HepG2 (cell line): ENCODE measurements around the gene ID3. TPM values are rescaled to one million over a fixed set of nuclear protein-coding genes. Genes with fewer than 3 reads are reported as not detected.
A peak's percentile ranks its signal among the peaks of the same experiment; 100 is the strongest.

Source experiments
- MEIS2 ChIP-seq: sonication (generic); formaldehyde crosslinking; IDR thresholded peaks from 2 replicates; pipeline ENCODE4 v1.9.0; 2021; ENCODE audit warnings: mild to moderate bottlenecking, missing genetic modification reagents
- NCOR1 ChIP-seq: fragments of 200-600 bp; sonication (generic); IDR thresholded peaks from 2 replicates; pipeline ENCODE4 v1.7.0; 2017; ENCODE audit warnings: antibody characterized with exemption, low read length, borderline replicate concordance
- ZNF629 ChIP-seq: sonication (generic); formaldehyde crosslinking; conservative IDR thresholded peaks from 2 replicates; pipeline ENCODE4 v1.5.0; 2020; ENCODE audit warnings: missing genetic modification reagents
- polyA plus RNA-seq, 8 experiments: library from polyadenylated mRNA; depleted of rRNA in 3 of 8; stranded (reverse) in 7 of 8; unstranded in 1 of 8; fragments of >200 nt; fragmentation: Illumina TruSeq in 4 of 8; extraction: Trizol in 4 of 8; gene quantifications; 2 replicates each; pipeline versions ENCODE4 v1.2.1 to v1.2.3, GENCODE V29; 2011 to 2016; ENCODE audit warnings: low read depth in 4 of 8, missing spikeins in 1 of 8, mixed read lengths in 1 of 8; ENCODE audit not compliant: insufficient read depth in 1 of 8
- total RNA-seq, 5 experiments: library from RNA; depleted of rRNA; stranded (reverse); fragments of >200 nt; fragmentation: Illumina TruSeq; extraction: Trizol; gene quantifications; 2 replicates each; pipeline ENCODE4 v1.2.3, GENCODE V29; 2016; ENCODE audit warnings: low read depth in 1 of 5
- TF ChIP-seq, protein P1 (sequence below): sonication (generic); formaldehyde crosslinking; IDR thresholded peaks from 2 replicates; pipeline ENCODE4 v1.4.0; 2020; ENCODE audit warnings: missing genetic modification reagents, borderline replicate concordance
- TF ChIP-seq, protein P2 (sequence below): sonication (generic); formaldehyde crosslinking; conservative IDR thresholded peaks from 2 replicates; pipeline ENCODE4 v1.4.0; 2020; ENCODE audit warnings: mild to moderate bottlenecking, missing genetic modification reagents, moderate library complexity

ID3 gene
- total and polyA plus RNA-seq, 2 of the 13 experiments (the other 11 are each of a cell fraction or from before 2014, with no cell fraction given), result 64.8 to 115 TPM

DNA sequence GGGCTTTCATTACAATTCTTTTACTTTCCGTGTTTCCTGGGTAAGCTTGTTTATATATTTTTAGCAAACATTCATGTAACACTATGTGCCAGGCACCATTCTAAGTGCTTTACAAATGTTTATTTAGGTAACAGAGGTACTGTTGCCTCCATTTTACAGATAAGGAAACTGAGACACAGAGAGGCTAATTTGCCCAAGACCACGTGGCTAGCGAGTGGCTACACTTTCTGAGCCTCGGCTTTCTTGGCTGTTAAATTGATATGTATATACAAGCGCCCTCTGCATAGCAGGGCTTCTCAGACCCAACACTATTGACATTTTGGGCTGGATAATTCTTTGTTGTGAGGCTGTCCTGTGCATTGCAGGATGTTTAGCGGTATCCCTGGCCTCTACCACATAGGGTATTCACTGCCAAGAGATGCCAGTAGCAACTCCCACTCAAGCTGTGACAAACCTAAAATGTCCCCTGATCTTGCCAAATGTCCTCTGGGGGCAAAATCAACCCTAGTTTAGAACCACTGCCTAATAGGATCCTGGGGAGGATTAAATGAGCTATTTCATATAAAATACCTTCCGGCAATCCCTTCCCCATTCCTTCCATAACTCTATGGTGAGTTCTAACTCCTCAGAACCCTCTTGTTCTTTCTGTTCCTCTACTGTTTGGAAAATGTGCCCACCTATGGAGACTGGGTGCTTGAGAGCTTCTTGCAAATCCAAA lies 17.2 kb upstream of the ID3 start (continued):
- TF ChIP-seq, protein P1, sequence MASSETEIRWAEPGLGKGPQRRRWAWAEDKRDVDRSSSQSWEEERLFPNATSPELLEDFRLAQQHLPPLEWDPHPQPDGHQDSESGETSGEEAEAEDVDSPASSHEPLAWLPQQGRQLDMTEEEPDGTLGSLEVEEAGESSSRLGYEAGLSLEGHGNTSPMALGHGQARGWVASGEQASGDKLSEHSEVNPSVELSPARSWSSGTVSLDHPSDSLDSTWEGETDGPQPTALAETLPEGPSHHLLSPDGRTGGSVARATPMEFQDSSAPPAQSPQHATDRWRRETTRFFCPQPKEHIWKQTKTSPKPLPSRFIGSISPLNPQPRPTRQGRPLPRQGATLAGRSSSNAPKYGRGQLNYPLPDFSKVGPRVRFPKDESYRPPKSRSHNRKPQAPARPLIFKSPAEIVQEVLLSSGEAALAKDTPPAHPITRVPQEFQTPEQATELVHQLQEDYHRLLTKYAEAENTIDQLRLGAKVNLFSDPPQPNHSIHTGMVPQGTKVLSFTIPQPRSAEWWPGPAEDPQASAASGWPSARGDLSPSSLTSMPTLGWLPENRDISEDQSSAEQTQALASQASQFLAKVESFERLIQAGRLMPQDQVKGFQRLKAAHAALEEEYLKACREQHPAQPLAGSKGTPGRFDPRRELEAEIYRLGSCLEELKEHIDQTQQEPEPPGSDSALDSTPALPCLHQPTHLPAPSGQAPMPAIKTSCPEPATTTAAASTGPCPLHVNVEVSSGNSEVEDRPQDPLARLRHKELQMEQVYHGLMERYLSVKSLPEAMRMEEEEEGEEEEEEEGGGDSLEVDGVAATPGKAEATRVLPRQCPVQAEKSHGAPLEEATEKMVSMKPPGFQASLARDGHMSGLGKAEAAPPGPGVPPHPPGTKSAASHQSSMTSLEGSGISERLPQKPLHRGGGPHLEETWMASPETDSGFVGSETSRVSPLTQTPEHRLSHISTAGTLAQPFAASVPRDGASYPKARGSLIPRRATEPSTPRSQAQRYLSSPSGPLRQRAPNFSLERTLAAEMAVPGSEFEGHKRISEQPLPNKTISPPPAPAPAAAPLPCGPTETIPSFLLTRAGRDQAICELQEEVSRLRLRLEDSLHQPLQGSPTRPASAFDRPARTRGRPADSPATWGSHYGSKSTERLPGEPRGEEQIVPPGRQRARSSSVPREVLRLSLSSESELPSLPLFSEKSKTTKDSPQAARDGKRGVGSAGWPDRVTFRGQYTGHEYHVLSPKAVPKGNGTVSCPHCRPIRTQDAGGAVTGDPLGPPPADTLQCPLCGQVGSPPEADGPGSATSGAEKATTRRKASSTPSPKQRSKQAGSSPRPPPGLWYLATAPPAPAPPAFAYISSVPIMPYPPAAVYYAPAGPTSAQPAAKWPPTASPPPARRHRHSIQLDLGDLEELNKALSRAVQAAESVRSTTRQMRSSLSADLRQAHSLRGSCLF (CRISPR knock-in tag), result no peak
- TF ChIP-seq NCOR1 (0 out of 2 replicates have a peak, but pooled peaks have one; percentile 8), ZNF629 (peak; percentile 93), MEIS2 (CRISPR knock-in tag) (no peak)
- TF ChIP-seq, protein P2, sequence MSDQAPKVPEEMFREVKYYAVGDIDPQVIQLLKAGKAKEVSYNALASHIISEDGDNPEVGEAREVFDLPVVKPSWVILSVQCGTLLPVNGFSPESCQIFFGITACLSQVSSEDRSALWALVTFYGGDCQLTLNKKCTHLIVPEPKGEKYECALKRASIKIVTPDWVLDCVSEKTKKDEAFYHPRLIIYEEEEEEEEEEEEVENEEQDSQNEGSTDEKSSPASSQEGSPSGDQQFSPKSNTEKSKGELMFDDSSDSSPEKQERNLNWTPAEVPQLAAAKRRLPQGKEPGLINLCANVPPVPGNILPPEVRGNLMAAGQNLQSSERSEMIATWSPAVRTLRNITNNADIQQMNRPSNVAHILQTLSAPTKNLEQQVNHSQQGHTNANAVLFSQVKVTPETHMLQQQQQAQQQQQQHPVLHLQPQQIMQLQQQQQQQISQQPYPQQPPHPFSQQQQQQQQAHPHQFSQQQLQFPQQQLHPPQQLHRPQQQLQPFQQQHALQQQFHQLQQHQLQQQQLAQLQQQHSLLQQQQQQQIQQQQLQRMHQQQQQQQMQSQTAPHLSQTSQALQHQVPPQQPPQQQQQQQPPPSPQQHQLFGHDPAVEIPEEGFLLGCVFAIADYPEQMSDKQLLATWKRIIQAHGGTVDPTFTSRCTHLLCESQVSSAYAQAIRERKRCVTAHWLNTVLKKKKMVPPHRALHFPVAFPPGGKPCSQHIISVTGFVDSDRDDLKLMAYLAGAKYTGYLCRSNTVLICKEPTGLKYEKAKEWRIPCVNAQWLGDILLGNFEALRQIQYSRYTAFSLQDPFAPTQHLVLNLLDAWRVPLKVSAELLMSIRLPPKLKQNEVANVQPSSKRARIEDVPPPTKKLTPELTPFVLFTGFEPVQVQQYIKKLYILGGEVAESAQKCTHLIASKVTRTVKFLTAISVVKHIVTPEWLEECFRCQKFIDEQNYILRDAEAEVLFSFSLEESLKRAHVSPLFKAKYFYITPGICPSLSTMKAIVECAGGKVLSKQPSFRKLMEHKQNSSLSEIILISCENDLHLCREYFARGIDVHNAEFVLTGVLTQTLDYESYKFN (CRISPR knock-in tag), result no peak
